SH-SY5Y (cell line): ENCODE results near the gene CHN2.

Experiments
- GATA2 ChIP-seq: IDR thresholded peaks from 2 replicates; pipeline ENCODE4 v1.6.1; 2011; ENCODE audit warnings: mild to moderate bottlenecking, low read depth, low read length
- GATA3 ChIP-seq: IDR thresholded peaks from 2 replicates; pipeline ENCODE4 v1.6.1; 2011; ENCODE audit warnings: low read depth, mild to moderate bottlenecking, low read length, moderate library complexity

The CHN2 gene

DNA sequence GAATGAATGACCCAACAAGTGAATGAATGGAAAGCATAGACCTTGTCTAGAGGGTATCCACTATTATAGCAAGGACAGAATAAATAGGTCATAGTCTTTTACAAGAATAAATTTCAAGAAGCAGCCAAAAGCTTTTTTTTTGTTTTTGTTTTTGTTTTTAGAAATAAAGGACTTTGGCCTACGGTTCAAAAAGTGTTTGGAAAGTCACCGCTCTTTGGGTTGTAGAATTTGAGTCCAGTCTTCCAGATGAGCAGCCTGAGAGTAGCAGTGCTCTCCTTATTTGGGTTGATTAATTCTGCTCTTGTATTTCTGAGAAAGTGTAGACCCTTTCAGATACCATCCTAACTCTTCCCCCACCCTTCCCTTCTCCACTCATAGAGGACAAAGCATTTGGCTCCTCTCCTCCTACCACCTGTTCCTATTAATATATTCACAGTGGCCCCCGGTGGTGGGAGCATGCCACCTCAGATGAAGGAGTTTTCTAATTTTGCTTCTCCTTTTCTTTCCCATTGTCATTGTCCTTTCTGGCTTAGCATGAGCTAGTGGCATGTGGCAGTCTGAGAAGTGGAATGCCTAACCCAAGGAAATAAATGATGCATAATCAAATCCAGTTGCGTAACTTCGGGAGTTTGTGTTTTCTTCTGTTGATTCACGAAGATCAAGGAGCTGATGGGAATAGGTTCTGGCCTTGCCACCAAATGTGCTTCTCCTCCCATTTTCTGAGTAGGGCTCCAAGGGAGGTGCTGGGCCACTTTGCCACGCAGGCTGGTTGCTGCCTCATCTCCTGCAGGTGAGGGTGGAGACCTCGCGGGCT lies 114.7 kb downstream of the CHN2 start:
- TF ChIP-seq GATA2 (no peak), GATA3 (no peak)

- TF ChIP-seq GATA3 (no peak), GATA2 (no peak)
These were observed 116.0 kb downstream of the CHN2 start for GRCh38 chr7:29310625-29311024.

- no peak for TF ChIP-seq GATA2
- no peak for TF ChIP-seq GATA3
These were observed 116.7 kb downstream of the CHN2 start for GRCh38 chr7:29311314-29311713.

DNA sequence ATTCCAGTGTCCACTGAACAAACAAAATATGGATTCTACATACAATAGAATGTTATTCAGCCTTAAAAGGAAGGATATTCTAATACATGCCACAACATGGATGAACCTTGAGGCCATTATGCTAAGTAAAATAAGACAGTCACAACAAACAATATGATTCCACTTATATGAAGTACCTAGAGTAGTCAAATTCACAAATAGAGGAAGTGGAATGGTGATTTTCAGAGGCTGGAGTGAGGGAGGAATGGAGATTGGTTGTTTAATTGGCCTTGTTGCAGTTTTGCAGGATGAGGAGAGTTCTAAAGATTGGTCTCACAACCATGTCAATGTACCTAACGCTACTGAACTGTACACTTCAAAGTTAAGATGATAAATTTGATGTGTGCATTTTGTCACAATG lies 119.6 kb downstream of the CHN2 start:
- TF ChIP-seq GATA3 (no peak), GATA2 (no peak)

GRCh38 chr7:29315122-29315891 lies 120.7 kb downstream of the CHN2 start:
- TF ChIP-seq GATA2 (no peak), GATA3 (no peak)

DNA sequence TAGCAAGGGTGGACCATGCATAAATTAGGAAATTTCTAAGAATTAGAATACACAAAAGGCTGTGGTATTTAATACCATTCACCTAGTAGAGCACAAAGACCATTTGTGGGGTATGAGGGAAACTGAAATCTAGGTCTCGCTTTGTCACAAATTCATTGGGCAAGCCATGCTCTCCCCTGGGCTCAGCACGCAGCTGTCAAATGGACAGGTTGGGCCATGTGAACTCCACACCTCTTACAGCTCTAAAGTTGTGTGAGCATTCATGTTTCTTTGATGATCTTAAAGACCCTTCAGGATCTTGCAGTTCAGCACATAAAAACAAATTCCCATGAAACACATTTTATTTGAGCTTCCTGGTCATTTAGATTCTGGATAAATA lies 121.3 kb downstream of the CHN2 start:
- no peak for TF ChIP-seq GATA3
- no peak for TF ChIP-seq GATA2

DNA sequence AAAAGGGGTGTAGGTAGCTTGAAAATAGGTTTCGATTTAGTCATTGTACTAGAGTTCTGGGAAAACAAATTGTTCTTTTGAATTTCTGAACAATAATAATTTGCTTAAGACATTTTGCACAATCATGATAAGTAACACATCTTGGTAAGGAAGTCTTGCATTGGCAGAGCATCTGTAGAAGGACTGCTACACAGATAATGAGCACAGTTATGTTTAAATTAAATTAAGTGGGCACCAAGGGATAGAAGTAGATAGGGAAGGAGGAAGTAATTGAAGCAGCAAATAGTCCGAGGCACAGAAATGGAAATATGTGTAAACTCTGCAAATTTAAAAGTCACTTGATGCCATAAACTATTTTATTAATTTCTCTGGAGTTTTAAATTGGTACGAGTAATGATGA lies 122.4 kb downstream of the CHN2 start:
- TF ChIP-seq GATA3 (no peak), GATA2 (no peak)

DNA sequence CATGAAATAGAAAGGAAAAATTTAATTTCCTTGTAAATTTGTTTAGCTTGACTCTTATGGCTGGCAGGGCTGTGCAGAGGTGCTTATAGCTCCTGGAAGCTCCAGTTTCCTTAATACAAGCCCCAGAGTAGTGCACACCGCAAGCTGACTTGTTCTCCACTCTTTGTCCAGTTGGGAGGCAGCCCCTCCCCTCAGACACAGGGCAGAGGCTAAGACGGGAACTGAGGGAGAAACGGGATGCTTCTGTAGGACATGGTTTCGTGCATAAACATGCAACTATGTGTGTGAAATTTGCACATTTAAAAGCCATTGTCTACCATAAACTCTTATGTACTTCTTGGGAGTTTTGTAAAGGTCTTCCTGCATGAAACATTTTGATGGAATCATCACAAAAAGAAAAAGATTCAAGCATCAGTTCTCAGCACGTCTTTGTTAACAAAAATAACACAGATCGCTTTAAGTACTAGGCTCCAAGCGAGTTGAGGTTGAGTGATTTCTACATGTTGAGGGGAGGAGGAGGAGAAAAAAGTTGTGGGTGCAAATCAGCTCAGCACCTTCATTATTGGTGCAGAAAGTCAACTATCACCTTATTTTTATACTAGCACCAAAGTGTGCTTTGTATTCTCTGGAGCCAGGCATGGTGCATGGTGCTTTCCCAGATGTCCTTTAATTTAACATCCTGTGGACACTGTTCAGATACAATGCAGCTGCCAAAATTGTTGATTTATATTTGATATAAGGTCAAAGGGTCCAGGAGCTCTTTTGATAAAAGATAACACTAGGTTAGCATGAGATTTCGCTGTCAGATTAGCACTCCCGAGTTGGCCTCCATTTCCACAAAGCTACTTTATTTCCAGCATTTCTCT lies 124.5 kb downstream of the CHN2 start:
- TF ChIP-seq GATA2 (peak; percentile 99), GATA3 (peak; percentile 98)

GRCh38 chr7:29319719-29320521 lies 125.3 kb downstream of the CHN2 start:
- TF ChIP-seq GATA3 = 0 out of 2 replicates have a peak, but pooled peaks have one; percentile 7
- TF ChIP-seq GATA2 = no peak

DNA sequence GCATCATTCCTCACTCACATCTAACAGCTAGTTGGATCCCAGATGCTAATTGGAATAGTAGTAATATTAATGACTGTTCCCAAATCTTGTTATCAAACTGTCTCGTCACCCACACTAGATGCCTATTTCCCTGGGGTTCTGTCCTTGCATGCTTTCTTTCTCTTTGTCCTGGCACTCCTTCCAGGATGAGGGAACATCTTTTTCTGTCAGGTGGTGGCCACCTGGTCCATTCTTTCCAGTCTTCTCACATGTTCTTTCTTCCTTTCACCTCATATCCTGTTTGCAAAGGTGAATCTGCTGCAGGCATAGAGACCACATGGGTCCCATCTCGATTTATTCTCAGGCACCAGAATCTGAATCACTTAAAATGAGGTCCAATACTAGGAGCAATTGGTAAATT lies 126.0 kb downstream of the CHN2 start:
- no peak for TF ChIP-seq GATA2
- no peak for TF ChIP-seq GATA3

DNA sequence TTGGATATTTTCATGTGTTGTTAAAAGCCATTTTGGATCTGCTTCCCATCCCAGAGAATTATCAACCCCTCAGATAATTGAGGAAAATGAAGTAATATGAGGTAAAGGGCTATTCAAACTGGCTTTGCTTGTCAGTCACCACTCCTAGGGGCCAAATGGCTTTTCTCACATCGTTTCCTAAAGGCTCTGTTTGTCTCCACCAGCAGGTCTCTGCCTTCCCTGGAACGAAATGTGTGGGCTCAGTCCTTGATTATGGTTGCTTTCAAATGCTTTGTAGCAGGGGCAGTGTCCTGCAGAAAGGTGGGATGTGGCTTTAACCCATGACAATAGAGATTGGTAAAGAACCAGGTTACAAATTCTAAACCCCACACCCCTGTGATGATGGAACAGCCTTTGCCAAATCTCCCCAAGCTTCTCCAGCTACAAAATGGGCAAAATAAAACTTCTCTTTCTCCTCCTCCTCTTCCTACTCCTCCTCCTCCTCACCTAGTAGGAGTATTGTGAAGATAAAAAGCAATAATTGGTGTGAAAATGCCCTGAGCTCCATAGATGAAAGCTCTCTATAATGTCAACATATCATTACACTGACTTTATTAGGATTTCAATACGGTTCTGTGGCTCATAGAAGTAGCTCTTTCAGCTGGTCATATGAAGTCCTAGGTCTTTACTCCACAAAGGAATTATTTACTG lies 127.6 kb downstream of the CHN2 start:
- TF ChIP-seq GATA3 (no peak), GATA2 (no peak)

- TF ChIP-seq GATA2 = no peak
- TF ChIP-seq GATA3 = no peak
These were observed 130.9 kb downstream of the CHN2 start for GRCh38 chr7:29325476-29325875.

DNA sequence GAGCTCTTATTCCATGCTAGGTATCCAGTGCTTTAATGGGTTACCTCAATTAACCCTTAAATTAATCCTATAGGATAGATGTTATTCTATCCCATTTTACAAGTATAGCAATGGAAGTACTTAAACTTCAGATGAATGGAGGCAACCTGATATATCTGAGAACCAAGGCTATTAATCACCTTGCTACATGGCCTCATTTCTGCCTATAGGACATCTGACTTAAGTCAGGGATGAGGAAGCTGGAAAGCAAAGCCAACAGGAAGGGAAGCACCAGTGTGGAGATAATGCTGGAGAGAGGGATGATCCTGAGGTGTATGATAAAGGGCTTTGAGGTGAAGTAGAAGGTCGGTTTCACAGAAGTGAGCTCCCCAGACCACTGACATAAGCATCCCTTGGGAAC lies 132.3 kb downstream of the CHN2 start:
- no peak for TF ChIP-seq GATA3
- TF ChIP-seq GATA2 = no peak

DNA sequence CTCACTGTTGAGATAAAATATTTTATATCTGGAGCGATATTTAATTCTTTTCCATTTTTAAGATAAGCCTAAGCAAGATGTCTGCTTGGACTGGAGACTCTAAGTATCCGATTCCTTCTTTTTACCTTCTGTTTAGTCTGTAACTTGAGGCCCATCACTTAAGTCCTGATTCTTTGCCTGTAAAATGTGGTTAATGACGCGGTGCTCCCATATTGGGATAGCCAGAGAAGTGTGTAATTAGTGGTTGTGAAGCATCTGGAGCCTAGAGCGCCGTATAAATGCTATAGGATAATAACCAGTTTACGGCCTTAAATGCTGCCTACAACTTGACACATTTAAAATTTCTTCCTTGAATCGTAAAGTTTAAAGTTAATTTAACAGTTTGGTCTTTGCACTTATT lies 132.9 kb downstream of the CHN2 start:
- TF ChIP-seq GATA2 = no peak
- TF ChIP-seq GATA3 = no peak
